CD4-positive, alpha-beta T cell (primary cell): ENCODE measurements around the gene HP1BP3. TPM values are rescaled to one million over a fixed set of nuclear protein-coding genes. Genes with fewer than 3 reads are reported as not detected.

Experiments used
- ATAC-seq: fragments of 200-7000 bp; cut with Tn5 transposase; one replicate; pipeline ENCODE4 v1.10.0; 2022; ENCODE audit warnings: mild to moderate bottlenecking; ENCODE audit not compliant: poor library complexity
- CTCF ChIA-PET: fragments of 350-600 bp; sonication (Branson Sonifier 250); formaldehyde crosslinking; loops from one replicate; lab custom pipeline; 2021; ENCODE audit warnings: antibody characterized with exemption, inconsistent platforms; lab: Charles Lee
- POLR2A ChIA-PET: fragments of 350-600 bp; sonication (Branson Sonifier 250); formaldehyde crosslinking; loops from one replicate; lab custom pipeline; 2021; ENCODE audit warnings: antibody characterized with exemption, inconsistent platforms; lab: Charles Lee
- DNase-seq, 14 experiments: peaks; one replicate each; pipeline ENCODE4 v3.0.0-alpha.2; 2013 to 2020; ENCODE audit warnings: mixed read lengths in 2 of 14
- H3K27ac ChIP-seq, 2 donors: one replicate each; pipeline versions ENCODE4 v1.5.1 to v1.7.0; 2013; ENCODE audit warnings: low read length in 2 of 2, low read depth in 1 of 2, mild to moderate bottlenecking in 1 of 2
- H3K27me3 ChIP-seq, 2 experiments: 1 replicate in 1 of 2; 2 replicates in 1 of 2; pipeline versions ENCODE4 v1.6.1 to v1.7.0; 2013; ENCODE audit warnings: low read length in 2 of 2, control low read depth in 1 of 2, mild to moderate bottlenecking in 1 of 2, moderate library complexity in 1 of 2; ENCODE audit not compliant: insufficient read depth in 2 of 2, control insufficient read depth in 1 of 2
- H3K36me3 ChIP-seq: one replicate; pipeline ENCODE4 v1.6.1; 2013; ENCODE audit warnings: low read length, control low read depth; ENCODE audit not compliant: insufficient read depth
- H3K4me1 ChIP-seq: one replicate; pipeline ENCODE4 v1.6.1; 2013; ENCODE audit warnings: low read length, control low read depth; ENCODE audit not compliant: insufficient read depth
- H3K4me3 ChIP-seq: one replicate; pipeline ENCODE4 v1.5.1; 2013; ENCODE audit warnings: mild to moderate bottlenecking, low read length, moderate library complexity
- H3K9me3 ChIP-seq, 2 experiments: 1 replicate in 1 of 2; 2 replicates in 1 of 2; pipeline versions ENCODE4 v1.6.1 to v1.7.0; 2013; ENCODE audit warnings: low read length in 2 of 2, mild to moderate bottlenecking in 2 of 2, control low read depth in 1 of 2, moderate library complexity in 1 of 2; ENCODE audit not compliant: control insufficient read depth in 1 of 2, insufficient read depth in 1 of 2
- H3K27ac Mint-ChIP-seq: one replicate; pipeline ENCODE4 v1.8.0; 2020; ENCODE audit warnings: mixed read lengths
- H3K27me3 Mint-ChIP-seq: one replicate; pipeline ENCODE4 v1.8.0; 2021; ENCODE audit warnings: mixed read lengths
- H3K36me3 Mint-ChIP-seq: one replicate; pipeline ENCODE4 v1.8.0; 2021; ENCODE audit warnings: low read depth, mixed read lengths
- H3K4me1 Mint-ChIP-seq: one replicate; pipeline ENCODE4 v1.8.0; 2021; ENCODE audit warnings: low read depth, mixed read lengths
- H3K4me3 Mint-ChIP-seq: one replicate; pipeline ENCODE4 v1.8.0; 2020; ENCODE audit warnings: mild to moderate bottlenecking, mixed read lengths
- H3K9me3 Mint-ChIP-seq: one replicate; pipeline ENCODE4 v1.8.0; 2020; ENCODE audit warnings: mixed read lengths
- intact Hi-C, 2 experiments: fragments of 100-400 bp; cut with DNase I in 1 of 2; cut with micrococcal nuclease in 1 of 2; formaldehyde crosslinking; loops; one replicate each; pipeline versions ENCODE4 v1.15.1 to v1.9.0; 2023 to 2025; cut with DNase I, micrococcal nuclease
- total RNA-seq, 174 experiments: library from RNA in 2 of 174; stranded (reverse) in 2 of 174; gene quantifications; one replicate each; pipeline ENCODE4 v1.2.3 and lab custom pipeline; 2021 to 2026
- TF ChIP-seq, protein P1 (sequence below): fragments of 200-600 bp; IDR thresholded peaks from one replicate; pipeline ENCODE4 v1.8.0; 2022; ENCODE audit warnings: antibody characterized with exemption, mild to moderate bottlenecking

HP1BP3 gene
- total RNA-seq, 2 experiments from 2014 or later: 186 to 191 TPM

DNA sequence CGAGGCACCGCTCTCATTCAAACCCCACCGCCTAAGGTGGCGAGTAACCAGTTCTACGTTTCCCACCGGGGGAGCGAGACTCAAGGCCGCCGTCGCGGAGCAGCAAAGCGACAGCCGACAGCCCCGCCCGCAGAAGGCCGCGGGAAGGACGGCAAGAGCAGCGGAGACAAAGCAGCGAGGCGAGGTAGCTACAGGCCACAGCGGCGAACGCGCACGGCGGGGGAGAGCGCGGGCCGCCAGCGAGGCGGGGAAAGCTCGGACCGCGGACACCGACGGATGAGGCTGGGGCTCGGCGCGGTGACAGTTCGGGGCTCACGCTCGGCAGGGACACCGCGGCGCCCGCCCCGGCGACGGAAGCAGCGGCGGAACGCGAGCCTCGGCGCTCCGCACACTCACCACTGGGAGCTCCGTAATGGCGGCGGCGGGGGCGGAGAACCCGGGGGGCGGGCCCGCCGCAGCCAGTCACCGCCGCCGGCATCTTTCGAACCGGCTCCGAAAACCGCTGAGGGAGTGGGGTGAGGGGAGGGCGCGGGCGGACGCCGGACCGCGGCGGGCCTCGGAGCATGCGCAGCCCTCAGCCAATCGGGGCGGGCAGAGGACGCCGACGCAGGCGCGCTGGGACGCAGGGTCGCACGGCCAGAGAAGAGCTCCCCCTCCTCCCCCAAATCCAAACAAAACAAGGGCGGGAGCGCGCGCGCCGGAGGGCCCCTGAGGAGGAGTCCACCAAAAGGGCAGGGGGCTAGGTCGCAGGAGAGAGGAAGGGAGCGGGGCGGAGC is 666 bp downstream of the HP1BP3 start:
- Mint-ChIP-seq H3K9me3 (no peaks in the 10 kb centered on the region), H3K4me1 (peaks cover 42% of the 10 kb centered on the region), H3K27ac (peak overlapping the region; percentile 97), H3K4me3 (peak overlapping the region; percentile 99), H3K27me3 (no peaks in the 10 kb centered on the region), H3K36me3 (peaks cover 21% of the 10 kb centered on the region)
- H3K9me3 ChIP-seq: no peaks in the 10 kb centered on the region
- ChIA-PET POLR2A (interaction anchor here (0.6 to 2.8 kb wide), 29 partner anchors 10 to 1576 kb away, joined by 3 to 21 read pairs (median 5); partner anchors contain the start of genes CDC42, DDOST, EIF4G3 and KIF17), CTCF (interaction anchor here (0.6 to 1.7 kb wide), 3 partner anchors 11 to 371 kb away, joined by 3 to 6 read pairs (median 4); no protein-coding TSS in a partner anchor)
- peak; percentile 75 for ATAC-seq
- H3K27me3 ChIP-seq: no peaks in the 10 kb centered on the region
- peak overlapping the region; percentile 87 for H3K4me3 ChIP-seq
- H3K27ac ChIP-seq: peak overlapping the region; percentile 85
- intact Hi-C loops: loop anchor here (2.0 to 5.0 kb wide), 6 partner anchors 54 to 1151 kb away; partner anchors contain the start of genes EIF4G3 (in 2 of the 2), DDOST (in 1 of the 2), HSPG2 (in 1 of the 2) and MUL1 (in 1 of the 2)
- peaks cover 37% of the 10 kb centered on the region for H3K4me1 ChIP-seq
- peak; percentile 90 to 98 (median 96) for DNase-seq
- peaks cover 4% of the 10 kb centered on the region for H3K36me3 ChIP-seq
- TF ChIP-seq, protein P1, sequence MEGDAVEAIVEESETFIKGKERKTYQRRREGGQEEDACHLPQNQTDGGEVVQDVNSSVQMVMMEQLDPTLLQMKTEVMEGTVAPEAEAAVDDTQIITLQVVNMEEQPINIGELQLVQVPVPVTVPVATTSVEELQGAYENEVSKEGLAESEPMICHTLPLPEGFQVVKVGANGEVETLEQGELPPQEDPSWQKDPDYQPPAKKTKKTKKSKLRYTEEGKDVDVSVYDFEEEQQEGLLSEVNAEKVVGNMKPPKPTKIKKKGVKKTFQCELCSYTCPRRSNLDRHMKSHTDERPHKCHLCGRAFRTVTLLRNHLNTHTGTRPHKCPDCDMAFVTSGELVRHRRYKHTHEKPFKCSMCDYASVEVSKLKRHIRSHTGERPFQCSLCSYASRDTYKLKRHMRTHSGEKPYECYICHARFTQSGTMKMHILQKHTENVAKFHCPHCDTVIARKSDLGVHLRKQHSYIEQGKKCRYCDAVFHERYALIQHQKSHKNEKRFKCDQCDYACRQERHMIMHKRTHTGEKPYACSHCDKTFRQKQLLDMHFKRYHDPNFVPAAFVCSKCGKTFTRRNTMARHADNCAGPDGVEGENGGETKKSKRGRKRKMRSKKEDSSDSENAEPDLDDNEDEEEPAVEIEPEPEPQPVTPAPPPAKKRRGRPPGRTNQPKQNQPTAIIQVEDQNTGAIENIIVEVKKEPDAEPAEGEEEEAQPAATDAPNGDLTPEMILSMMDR: no peak

DNA sequence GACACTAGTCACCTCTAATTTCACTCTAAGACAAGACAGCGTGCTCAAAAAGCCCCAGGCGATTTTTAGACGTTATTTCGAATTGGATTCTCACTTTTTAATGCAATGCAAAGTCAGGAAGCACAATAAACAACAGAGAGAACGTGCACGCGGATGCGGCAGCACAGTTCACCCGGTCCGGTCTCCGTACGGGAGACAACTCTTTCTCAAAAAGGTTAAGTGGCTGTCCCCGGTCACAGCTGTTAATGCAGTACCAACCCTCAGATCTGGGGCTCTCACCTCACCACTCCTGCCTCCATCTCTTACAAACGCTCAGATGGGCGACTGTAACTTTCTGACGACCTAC is 1.2 kb downstream of the HP1BP3 start:
- peak overlapping the region; percentile 97 for H3K27ac Mint-ChIP-seq
- H3K4me1 ChIP-seq: peaks cover 37% of the 10 kb centered on the region
- POLR2A ChIA-PET: interaction anchor here (0.6 to 2.8 kb wide), 21 partner anchors 9 to 1575 kb away, joined by 3 to 21 read pairs (median 6); partner anchors contain the start of genes DDOST, KIF17, PINK1 and SH2D5
- H3K9me3 ChIP-seq: no peaks in the 10 kb centered on the region
- H3K4me1 Mint-ChIP-seq: peaks cover 48% of the 10 kb centered on the region
- H3K27me3 Mint-ChIP-seq: no peaks in the 10 kb centered on the region
- CTCF ChIA-PET: interaction anchor here (1.7 kb wide), 1 partner anchor 89 kb away, joined by 6 read pairs; no protein-coding TSS in a partner anchor
- H3K4me3 ChIP-seq: peak overlapping the region; percentile 87
- peak overlapping the region; percentile 79 to 85 for H3K27ac ChIP-seq
- H3K36me3 Mint-ChIP-seq: peaks cover 27% of the 10 kb centered on the region
- H3K4me3 Mint-ChIP-seq: peak overlapping the region; percentile 99
- TF ChIP-seq, protein P1: no peak
- H3K27me3 ChIP-seq: no peaks in the 10 kb centered on the region
- intact Hi-C loops: loop anchor here (2.0 to 5.0 kb wide), 6 partner anchors 54 to 1151 kb away; partner anchors contain the start of genes EIF4G3 (in 2 of the 2), DDOST (in 1 of the 2), HSPG2 (in 1 of the 2) and MUL1 (in 1 of the 2)
- peak; percentile 4 for ATAC-seq
- H3K36me3 ChIP-seq: peaks cover 4% of the 10 kb centered on the region
- DNase-seq: peak in 2 of 14 experiments; percentile 33 to 40
- H3K9me3 Mint-ChIP-seq: no peaks in the 10 kb centered on the region

DNA sequence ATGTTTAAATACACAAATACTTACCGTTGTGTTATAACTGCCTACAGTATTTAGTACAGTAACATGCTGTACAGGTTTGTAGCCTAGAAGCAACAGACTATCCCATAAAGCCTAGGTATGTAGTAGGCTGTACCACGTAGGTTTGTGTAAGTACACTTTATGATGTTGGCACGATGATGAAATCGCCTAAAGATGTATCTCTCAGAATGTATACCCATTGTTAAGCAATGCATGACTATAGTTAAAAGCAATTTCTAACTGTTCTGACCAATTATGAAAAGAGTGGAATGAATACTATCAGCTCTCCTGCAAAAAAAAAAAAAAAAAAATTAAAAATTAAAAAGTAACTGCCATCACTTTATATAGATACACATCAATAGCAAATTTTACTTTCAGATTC is 11.4 kb downstream of the HP1BP3 start:
- CTCF ChIA-PET: no interaction called here
- intact Hi-C loops: loop anchor here in 1 of 2 experiments (5.0 to 10.0 kb wide), 2 partner anchors 33 to 419 kb away; no protein-coding TSS in a partner anchor

More for the DNA sequence above, 11.4 kb downstream of the HP1BP3 start:
- Mint-ChIP-seq H3K9me3 (no peaks in the 10 kb centered on the region), H3K27ac (no peak overlapping the region), H3K27me3 (no peaks in the 10 kb centered on the region), H3K36me3 (peaks cover 92% of the 10 kb centered on the region), H3K4me3 (no peak overlapping the region), H3K4me1 (peaks cover 51% of the 10 kb centered on the region)
- POLR2A ChIA-PET: no interaction called here
- ATAC-seq (no peak), DNase-seq (no peak)
- TF ChIP-seq, protein P1: no peak
- Histone ChIP-seq H3K27me3 (no peaks in the 10 kb centered on the region), H3K9me3 (no peaks in the 10 kb centered on the region), H3K36me3 (peaks cover 83% of the 10 kb centered on the region), H3K4me1 (peaks cover 2% of the 10 kb centered on the region), H3K4me3 (no peak overlapping the region), H3K27ac (no peak overlapping the region)
